T-helper 1 cell treated with Interleukin-12 subunit alpha and Interleukin-12 subunit beta and Interleukin-4 antibody, amounts not matched to agents 30 μg/mL and 1 μg/mL, for 36 hours (primary cell): ENCODE data around the gene MYO18B.
A peak's percentile ranks its signal among the peaks of the same experiment; 100 is the strongest.

Source experiments
- H3K27ac Mint-ChIP-seq: one replicate; pipeline ENCODE4 v1.8.0; 2021; ENCODE audit warnings: mild to moderate bottlenecking, mixed read lengths
- H3K27me3 Mint-ChIP-seq: one replicate; pipeline ENCODE4 v1.8.0; 2021; ENCODE audit warnings: low read depth, mixed read lengths
- H3K36me3 Mint-ChIP-seq: one replicate; pipeline ENCODE4 v1.8.0; 2021; ENCODE audit warnings: low read depth, mixed read lengths
- H3K4me1 Mint-ChIP-seq: one replicate; pipeline ENCODE4 v1.8.0; 2021; ENCODE audit warnings: low read depth, mixed read lengths
- H3K4me3 Mint-ChIP-seq: one replicate; pipeline ENCODE4 v1.8.0; 2021; ENCODE audit warnings: mild to moderate bottlenecking, moderate library complexity, mixed read lengths
- H3K9me3 Mint-ChIP-seq: one replicate; pipeline ENCODE4 v1.8.0; 2021; ENCODE audit warnings: mixed read lengths

Gene MYO18B

DNA sequence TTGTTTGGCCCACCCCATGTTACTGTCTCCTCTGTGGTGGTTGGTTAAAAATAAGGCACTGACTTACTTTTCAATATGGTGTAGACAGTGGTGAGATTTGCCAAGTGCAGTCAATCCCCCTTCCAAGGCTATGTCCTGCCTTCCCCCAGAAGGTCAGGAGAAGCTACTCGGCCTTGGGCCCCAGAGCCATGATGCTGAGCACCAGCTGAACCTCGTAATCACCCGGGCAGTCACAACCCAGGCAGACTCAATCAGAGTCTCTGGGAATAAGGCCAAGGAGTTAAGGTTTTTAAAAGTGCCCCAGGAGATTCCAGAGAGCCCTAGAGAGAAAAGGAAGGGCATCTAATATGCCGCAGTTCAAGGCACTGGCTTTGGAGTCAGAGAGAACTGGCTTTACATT lies 23.8 kb downstream of the MYO18B start:
- H3K9me3 Mint-ChIP-seq = peaks cover 55% of the 10 kb centered on the region
- H3K27me3 Mint-ChIP-seq = no peaks in the 10 kb centered on the region
- H3K4me3 Mint-ChIP-seq = no peak overlapping the region
- H3K27ac Mint-ChIP-seq = no peak overlapping the region
- H3K36me3 Mint-ChIP-seq = peaks cover 52% of the 10 kb centered on the region
- peaks cover 28% of the 10 kb centered on the region for H3K4me1 Mint-ChIP-seq

- peak overlapping the region; percentile 50 for H3K27ac Mint-ChIP-seq
- peaks cover 55% of the 10 kb centered on the region for H3K9me3 Mint-ChIP-seq
- H3K4me3 Mint-ChIP-seq = no peak overlapping the region
- H3K36me3 Mint-ChIP-seq = peaks cover 55% of the 10 kb centered on the region
- H3K4me1 Mint-ChIP-seq = peaks cover 27% of the 10 kb centered on the region
- H3K27me3 Mint-ChIP-seq = no peaks in the 10 kb centered on the region
Observed at GRCh38 chr22:25766418-25766817, 24.4 kb downstream of the MYO18B start.

GRCh38 chr22:25770333-25770732 lies 28.3 kb downstream of the MYO18B start:
- Mint-ChIP-seq H3K27ac (peak overlapping the region; percentile 19), H3K27me3 (no peaks in the 10 kb centered on the region), H3K9me3 (peaks cover 45% of the 10 kb centered on the region), H3K4me1 (peaks cover 30% of the 10 kb centered on the region), H3K4me3 (no peak overlapping the region), H3K36me3 (peaks cover 50% of the 10 kb centered on the region)

DNA sequence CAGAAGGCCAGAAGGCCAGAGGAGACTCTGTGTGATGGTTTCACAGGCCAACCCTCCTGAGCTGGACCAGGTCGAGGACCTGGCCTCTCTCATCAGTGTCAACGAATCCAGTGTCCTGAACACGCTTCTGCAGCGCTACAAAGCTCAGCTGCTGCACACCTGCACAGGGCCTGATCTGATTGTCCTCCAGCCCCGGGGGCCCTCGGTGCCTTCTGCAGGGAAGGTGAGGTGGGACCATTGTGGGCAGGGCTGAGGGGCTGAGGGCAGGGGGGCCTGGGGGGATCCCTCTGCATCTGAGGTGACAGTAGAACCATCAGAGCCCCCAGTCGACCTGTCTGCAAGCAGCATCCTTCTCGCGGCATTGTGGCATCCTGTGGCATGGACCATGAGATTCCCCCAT lies 30.3 kb downstream of the MYO18B start:
- H3K36me3 Mint-ChIP-seq = peaks cover 33% of the 10 kb centered on the region
- peak overlapping the region; percentile 57 for H3K27ac Mint-ChIP-seq
- no peak overlapping the region for H3K4me3 Mint-ChIP-seq
- peaks cover 30% of the 10 kb centered on the region for H3K4me1 Mint-ChIP-seq
- H3K27me3 Mint-ChIP-seq = no peaks in the 10 kb centered on the region
- peaks cover 26% of the 10 kb centered on the region for H3K9me3 Mint-ChIP-seq

DNA sequence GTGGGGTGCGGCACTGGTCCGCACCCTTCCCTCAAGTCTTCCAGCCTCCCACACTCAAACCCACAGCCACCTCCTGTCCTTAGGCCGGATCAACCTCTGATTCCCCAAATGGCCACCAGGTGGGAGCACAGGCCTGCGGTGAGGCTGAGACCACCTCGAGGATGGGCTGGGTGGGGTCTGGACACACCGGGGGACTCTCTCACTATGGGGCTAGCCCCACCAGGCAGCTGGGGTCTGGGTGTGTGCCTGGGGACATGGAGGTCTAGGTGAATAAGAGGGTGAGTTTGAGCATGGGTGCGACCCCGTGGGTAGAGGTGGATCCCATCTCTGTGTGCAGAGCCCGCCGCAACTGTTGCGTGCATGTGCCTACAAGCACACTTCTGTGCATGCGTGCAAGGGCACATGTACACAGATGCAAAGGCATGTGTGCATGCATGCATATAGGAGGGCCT lies 32.6 kb downstream of the MYO18B start:
- Mint-ChIP-seq H3K4me3 (no peak overlapping the region), H3K27me3 (no peaks in the 10 kb centered on the region)

GRCh38 chr22:25775531-25775930 lies 33.5 kb downstream of the MYO18B start:
- Mint-ChIP-seq H3K4me1 (peaks cover 17% of the 10 kb centered on the region), H3K27ac (no peak overlapping the region), H3K9me3 (no peaks in the 10 kb centered on the region)

More for the DNA sequence above, 32.6 kb downstream of the MYO18B start:
- Mint-ChIP-seq H3K4me1 (peaks cover 20% of the 10 kb centered on the region), H3K27ac (no peak overlapping the region), H3K9me3 (peaks cover 8% of the 10 kb centered on the region), H3K36me3 (peaks cover 11% of the 10 kb centered on the region)

GRCh38 chr22:25777411-25777810 lies 35.4 kb downstream of the MYO18B start:
- H3K4me1 Mint-ChIP-seq = peaks cover 10% of the 10 kb centered on the region
- no peaks in the 10 kb centered on the region for H3K9me3 Mint-ChIP-seq
- H3K36me3 Mint-ChIP-seq = peaks cover 3% of the 10 kb centered on the region
- H3K4me3 Mint-ChIP-seq = no peak overlapping the region
- H3K27me3 Mint-ChIP-seq = no peaks in the 10 kb centered on the region
- H3K27ac Mint-ChIP-seq = no peak overlapping the region

More at GRCh38 chr22:25775531-25775930, 33.5 kb downstream of the MYO18B start:
- no peak overlapping the region for H3K4me3 Mint-ChIP-seq
- H3K36me3 Mint-ChIP-seq = peaks cover 5% of the 10 kb centered on the region
- no peaks in the 10 kb centered on the region for H3K27me3 Mint-ChIP-seq

GRCh38 chr22:25777870-25778269 lies 35.9 kb downstream of the MYO18B start:
- H3K27ac Mint-ChIP-seq = no peak overlapping the region
- no peaks in the 10 kb centered on the region for H3K9me3 Mint-ChIP-seq
- H3K27me3 Mint-ChIP-seq = no peaks in the 10 kb centered on the region
- no peak overlapping the region for H3K4me3 Mint-ChIP-seq
- peaks cover 6% of the 10 kb centered on the region for H3K4me1 Mint-ChIP-seq
- H3K36me3 Mint-ChIP-seq = peaks cover 3% of the 10 kb centered on the region

GRCh38 chr22:25779426-25779825 lies 37.4 kb downstream of the MYO18B start:
- Mint-ChIP-seq H3K27ac (no peak overlapping the region), H3K27me3 (no peaks in the 10 kb centered on the region), H3K4me3 (no peak overlapping the region), H3K9me3 (no peaks in the 10 kb centered on the region), H3K4me1 (no peaks in the 10 kb centered on the region), H3K36me3 (peaks cover 1% of the 10 kb centered on the region)

DNA sequence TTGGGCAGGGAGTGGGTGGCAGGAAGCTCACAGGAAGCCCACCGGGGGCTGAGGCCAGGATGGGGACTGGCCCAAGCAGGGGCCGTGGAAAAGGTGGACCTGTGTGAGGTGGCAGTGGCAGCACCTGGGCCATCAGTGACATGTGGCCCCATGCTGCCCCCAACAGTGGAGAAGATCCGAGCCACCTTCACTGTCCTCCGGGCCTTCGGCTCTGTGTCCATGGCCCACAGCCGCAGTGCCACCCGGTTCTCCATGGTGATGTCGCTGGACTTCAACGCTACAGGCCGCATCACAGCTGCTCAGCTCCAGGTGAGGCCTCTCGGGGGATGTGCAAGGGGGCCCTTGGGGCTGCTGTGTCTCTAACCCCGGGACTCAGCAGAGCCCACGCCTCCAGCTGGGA lies 37.9 kb downstream of the MYO18B start:
- H3K27me3 Mint-ChIP-seq = no peaks in the 10 kb centered on the region
- no peaks in the 10 kb centered on the region for H3K9me3 Mint-ChIP-seq
- peaks cover 1% of the 10 kb centered on the region for H3K36me3 Mint-ChIP-seq
- H3K4me1 Mint-ChIP-seq = no peaks in the 10 kb centered on the region
- no peak overlapping the region for H3K27ac Mint-ChIP-seq
- H3K4me3 Mint-ChIP-seq = no peak overlapping the region

GRCh38 chr22:25780673-25781072 lies 38.7 kb downstream of the MYO18B start:
- Mint-ChIP-seq H3K4me1 (no peaks in the 10 kb centered on the region), H3K27ac (no peak overlapping the region), H3K4me3 (no peak overlapping the region), H3K9me3 (no peaks in the 10 kb centered on the region), H3K36me3 (peaks cover 1% of the 10 kb centered on the region), H3K27me3 (no peaks in the 10 kb centered on the region)

- Mint-ChIP-seq H3K27ac (no peak overlapping the region), H3K9me3 (no peaks in the 10 kb centered on the region), H3K4me3 (no peak overlapping the region), H3K4me1 (no peaks in the 10 kb centered on the region), H3K36me3 (peaks cover 1% of the 10 kb centered on the region), H3K27me3 (no peaks in the 10 kb centered on the region)
Observed at GRCh38 chr22:25781801-25782200, 39.8 kb downstream of the MYO18B start.

- Mint-ChIP-seq H3K27ac (no peak overlapping the region), H3K27me3 (peaks cover 6% of the 10 kb centered on the region), H3K9me3 (no peaks in the 10 kb centered on the region), H3K4me3 (no peak overlapping the region), H3K36me3 (peaks cover 1% of the 10 kb centered on the region), H3K4me1 (no peaks in the 10 kb centered on the region)
Observed at GRCh38 chr22:25782831-25783230, 40.8 kb downstream of the MYO18B start.

- peaks cover 14% of the 10 kb centered on the region for H3K27me3 Mint-ChIP-seq
- H3K9me3 Mint-ChIP-seq = no peaks in the 10 kb centered on the region
- no peak overlapping the region for H3K27ac Mint-ChIP-seq
- H3K4me3 Mint-ChIP-seq = no peak overlapping the region
- no peaks in the 10 kb centered on the region for H3K4me1 Mint-ChIP-seq
- H3K36me3 Mint-ChIP-seq = peaks cover 1% of the 10 kb centered on the region
Observed at GRCh38 chr22:25783856-25784255, 41.9 kb downstream of the MYO18B start.

DNA sequence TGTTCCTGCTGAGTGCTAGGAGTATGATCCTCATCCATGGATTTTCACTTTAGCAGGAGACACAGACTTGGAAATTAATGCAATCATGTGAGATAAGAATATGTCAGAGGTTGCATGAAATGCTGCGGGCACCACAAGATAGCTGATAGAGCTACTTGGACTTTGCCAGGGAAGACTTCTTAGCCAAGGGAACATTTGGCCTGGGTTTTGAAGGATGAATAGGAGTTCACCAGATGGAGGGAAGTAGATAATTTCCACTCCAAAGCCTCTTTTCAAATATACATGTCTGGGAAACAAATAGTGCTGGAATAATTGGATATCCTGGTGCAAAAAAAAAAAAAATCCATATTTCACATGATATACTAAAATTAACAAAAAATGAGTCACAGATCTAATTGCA lies 44.2 kb downstream of the MYO18B start:
- no peaks in the 10 kb centered on the region for H3K36me3 Mint-ChIP-seq
- peaks cover 18% of the 10 kb centered on the region for H3K27me3 Mint-ChIP-seq
- no peak overlapping the region for H3K4me3 Mint-ChIP-seq
- no peaks in the 10 kb centered on the region for H3K4me1 Mint-ChIP-seq
- H3K27ac Mint-ChIP-seq = no peak overlapping the region
- no peaks in the 10 kb centered on the region for H3K9me3 Mint-ChIP-seq

GRCh38 chr22:25791556-25791955 lies 49.6 kb downstream of the MYO18B start:
- Mint-ChIP-seq H3K9me3 (no peaks in the 10 kb centered on the region), H3K27me3 (peaks cover 18% of the 10 kb centered on the region), H3K36me3 (no peaks in the 10 kb centered on the region), H3K4me3 (no peak overlapping the region), H3K4me1 (no peaks in the 10 kb centered on the region), H3K27ac (no peak overlapping the region)
